ENCODE measurements around the gene SSU72. TPM values are rescaled to one million over a fixed set of nuclear protein-coding genes. Genes with fewer than 3 reads are reported as not detected.

SSU72 gene
- total and polyA plus RNA-seq, 2 donors (not counting 3 experiments of a cell fraction or from before 2014, with no cell fraction given), result 85.9 to 129 TPM

- Histone ChIP-seq H3K9me1 (replicated peaks; ENCODE audit: control insufficient read depth, extremely low read depth, insufficient read depth, low read length) (no peaks in the 10 kb centered on the region), H3K9ac (replicated peaks; ENCODE audit: extremely low read depth, insufficient read depth, low read length) (no peak overlapping the region), H3K4me2 (ENCODE audit: insufficient read depth, low read length) (no peak overlapping the region), H3K36me3 (ENCODE audit: control insufficient read depth in 2 of 2, extremely low read depth in 1 of 2, insufficient read depth in 2 of 2, low read length in 2 of 2) (no peaks in the 10 kb centered on the region), H3K27me3 (ENCODE audit: control insufficient read depth in 2 of 2, insufficient read depth in 2 of 2, low read length in 2 of 2) (no peaks in the 10 kb centered on the region), H3K9me3 (replicated peaks; ENCODE audit: control insufficient read depth, insufficient read depth, low read length) (no peaks in the 10 kb centered on the region), H3K4me3 (replicated peaks in 1 of 3; ENCODE audit: insufficient read depth in 1 of 3, low read depth in 1 of 3, low read length in 3 of 3) (no peak overlapping the region), H3K4me1 (ENCODE audit: control insufficient read depth, extremely low read depth, insufficient read depth, low read length) (no peaks in the 10 kb centered on the region), H4K20me1 (replicated peaks; ENCODE audit: control insufficient read depth, extremely low read depth, insufficient read depth, low read length) (no peaks in the 10 kb centered on the region), H2AFZ (ENCODE audit: low read depth, low read length) (no peak overlapping the region), H3K79me2 (ENCODE audit: control insufficient read depth, insufficient read depth, low read length) (peaks cover 8% of the 10 kb centered on the region), H3K27ac (ENCODE audit: insufficient read depth, low read depth, low read length) (no peak overlapping the region)
- dilution Hi-C loops (cut with MboI; ENCODE audit: extremely low pct_ligation_motif_present, low sequenced_read_pairs) (no loop called here), intact Hi-C loops (cut with micrococcal nuclease) (no loop called here)
- POLR2A ChIA-PET, result no interaction called here
- CTCF ChIA-PET, result interaction anchor here (1.2 kb wide), 1 partner anchor 356 kb away, joined by 3 read pairs; no protein-coding TSS in a partner anchor
- TF ChIP-seq POLR2AphosphoS5 (IDR thresholded peaks at IDR 0.05; ENCODE audit: insufficient read depth, low read depth, low read length), result no peak
- TF ChIP-seq GATA2 (IDR thresholded peaks at IDR 0.05; ENCODE audit: insufficient read depth, insufficient read length, low read depth, low read length), result no peak
- no peak for TF ChIP-seq MYC (IDR thresholded peaks at IDR 0.05; ENCODE audit: low read depth, low read length)
- TF ChIP-seq JUN (IDR thresholded peaks at IDR 0.05; ENCODE audit: borderline replicate concordance, insufficient read depth, insufficient read length, low read depth), result no peak
- TF ChIP-seq FOS (IDR thresholded peaks at IDR 0.05; ENCODE audit: borderline replicate concordance, insufficient read depth, low read length), result no peak
- TF ChIP-seq CTCF (IDR thresholded peaks at IDR 0.05; ENCODE audit: extremely low read depth in 1 of 2, insufficient read depth in 1 of 2, low read depth in 1 of 2, low read length in 2 of 2), result no peak
- TF ChIP-seq EZH2 (IDR thresholded peaks at IDR 0.05; ENCODE audit: borderline replicate concordance, low read depth, low read length, severe bottlenecking), result no peak
- TF ChIP-seq MAX (IDR thresholded peaks at IDR 0.05; ENCODE audit: insufficient read depth, insufficient read length), result no peak
- no peak for TF ChIP-seq POLR2A (IDR thresholded peaks at IDR 0.05; ENCODE audit: low read depth, low read length)
- no TSS peak for BruUV-seq (replicated peaks)
- FAIRE-seq (no peak), DNase-seq (ENCODE audit: low read depth, low spot score) (no peak)
Measured at GRCh38 chr1:1550087-1550486, 24.6 kb downstream of the SSU72 start.
